Testis (tissue), 3 donors: ENCODE measurements around the gene YEATS4. TPM values are rescaled to one million over a fixed set of nuclear protein-coding genes. Genes with fewer than 3 reads are reported as not detected.

Experiments used
- DNase-seq: peaks from one replicate; pipeline ENCODE4 v3.0.0-alpha.2; 2019
- H3K27ac ChIP-seq, 2 donors: fragments of 200-600 bp; sonication (generic); one replicate each; pipeline ENCODE4 v1.5.1; 2019
- H3K27me3 ChIP-seq: fragments of 200-600 bp; sonication (generic); one replicate; pipeline ENCODE4 v1.5.1; 2019
- H3K36me3 ChIP-seq: fragments of 200-600 bp; sonication (generic); one replicate; pipeline ENCODE4 v1.5.1; 2017; ENCODE audit warnings: low read depth; ENCODE audit errors: missing control alignments
- H3K4me1 ChIP-seq: fragments of 200-600 bp; sonication (generic); one replicate; pipeline ENCODE4 v1.5.1; 2019
- H3K4me3 ChIP-seq, 2 donors: fragments of 200-600 bp; sonication (generic); one replicate each; pipeline ENCODE4 v1.5.1; 2017 to 2019
- H3K9me3 ChIP-seq: fragments of 200-600 bp; sonication (generic); one replicate; pipeline ENCODE4 v1.5.1; 2017
- CTCF ChIP-seq, 3 experiments: fragments of 450-650 bp in 2 of 3; fragments of 200-600 bp in 1 of 3; sonication (generic) in 1 of 3; IDR thresholded peaks; one replicate each; pipeline ENCODE4 v1.5.1; 2016 to 2019; ENCODE audit warnings: antibody characterized with exemption in 3 of 3, mild to moderate bottlenecking in 2 of 3, moderate library complexity in 1 of 3
- POLR2A ChIP-seq: fragments of 450-650 bp; IDR thresholded peaks from one replicate; pipeline ENCODE4 v1.6.1; 2017; ENCODE audit warnings: antibody characterized with exemption, mild to moderate bottlenecking, moderate library complexity
- WGBS, 2 donors: methylation state at CpG; one replicate each; pipeline ENCODE4 v1.1.5; 2018; 5-methylcytosine and 5-hydroxymethylcytosine counted together
- intact Hi-C: fragments of 100-400 bp; cut with DNase I; formaldehyde crosslinking; loops from one replicate; pipeline ENCODE4 v1.15.1; 2023; ENCODE audit warnings: low total_unique reads
- polyA plus RNA-seq: library from polyadenylated mRNA; stranded (reverse); fragments of 350-450 nt; fragmentation: Illumina TruSeq; extraction: RNeasy Lipid Tissue Mini Kit (QIAGEN cat#74804); gene quantifications from one replicate; pipeline ENCODE4 v1.2.3, GENCODE V29; 2014; ENCODE audit warnings: low read depth, low replicate concordance; ENCODE audit not compliant: insufficient read depth
- total RNA-seq, 2 donors: library from RNA; depleted of rRNA; stranded (reverse); fragments of >200 nt; gene quantifications; one replicate each; pipeline ENCODE4 v1.2.3, GENCODE V29; 2016

Gene YEATS4
- total and polyA plus RNA-seq, 3 donors from 2014 or later, result 43.8 to 112 (median 48.4) TPM

GRCh38 chr12:69423037-69423905, 63.7 kb downstream of the YEATS4 start:
- no peak for DNase-seq
- no peak for TF ChIP-seq CTCF (IDR thresholded peaks at IDR 0.05)
- TF ChIP-seq POLR2A, result no peak
- Histone ChIP-seq H3K9me3 (no peaks in the 10 kb centered on the region), H3K27me3 (no peaks in the 10 kb centered on the region), H3K36me3 (no peaks in the 10 kb centered on the region), H3K4me3 (no peak overlapping the region), H3K27ac (no peak overlapping the region), H3K4me1 (no peaks in the 10 kb centered on the region)
- WGBS, 2 donors, result 85 to 86% methylated on average over 5 of the region's 5 CpGs
- intact Hi-C loops, result no loop called here

GRCh38 chr12:69425417-69425816, 65.9 kb downstream of the YEATS4 start:
- TF ChIP-seq POLR2A, result no peak
- TF ChIP-seq CTCF (IDR thresholded peaks at IDR 0.05), result no peak
- intact Hi-C loops, result no loop called here
- no peaks in the 10 kb centered on the region for H3K27me3 ChIP-seq
- no peak overlapping the region for H3K4me3 ChIP-seq
- DNase-seq, result no peak
- WGBS, 2 donors, result 88 to 95% methylated on average over 3 of the region's 3 CpGs
- no peaks in the 10 kb centered on the region for H3K4me1 ChIP-seq
- H3K27ac ChIP-seq, result no peak overlapping the region
- H3K36me3 ChIP-seq, result no peaks in the 10 kb centered on the region
- H3K9me3 ChIP-seq, result no peaks in the 10 kb centered on the region

- TF ChIP-seq CTCF (IDR thresholded peaks at IDR 0.05), result no peak
- no peak for TF ChIP-seq POLR2A
- intact Hi-C loops, result no loop called here
- H3K36me3 ChIP-seq, result no peaks in the 10 kb centered on the region
- H3K9me3 ChIP-seq, result no peaks in the 10 kb centered on the region
- H3K4me3 ChIP-seq, result no peak overlapping the region
- no peak overlapping the region for H3K27ac ChIP-seq
- no peak for DNase-seq
- H3K27me3 ChIP-seq, result no peaks in the 10 kb centered on the region
- 83 to 85% methylated on average over 7 of the region's 7 CpGs for WGBS, 2 donors
- no peaks in the 10 kb centered on the region for H3K4me1 ChIP-seq
Measured at GRCh38 chr12:69428351-69429073, 69.0 kb downstream of the YEATS4 start.

GRCh38 chr12:69430942-69431590, 71.5 kb downstream of the YEATS4 start:
- Histone ChIP-seq H3K9me3 (no peaks in the 10 kb centered on the region), H3K27ac (no peak overlapping the region), H3K4me3 (no peak overlapping the region), H3K36me3 (no peaks in the 10 kb centered on the region), H3K27me3 (no peaks in the 10 kb centered on the region), H3K4me1 (no peaks in the 10 kb centered on the region)
- intact Hi-C loops, result no loop called here
- 64 to 75% methylated on average over 8 of the region's 8 CpGs for WGBS, 2 donors
- DNase-seq, result peak; percentile 18
- TF ChIP-seq CTCF (IDR thresholded peaks at IDR 0.05) (no peak), POLR2A (no peak)
